GM12865 (cell line): ENCODE measurements around the gene DRC3.

Experiments
- DNase-seq: peaks from one replicate; pipeline ENCODE4 v3.0.0; 2010; ENCODE audit warnings: low read depth
- H3K4me3 ChIP-seq: 2 replicates; pipeline ENCODE4 v1.5.1; 2011; ENCODE audit warnings: mild to moderate bottlenecking, low read depth, low read length, control low read depth
- TF ChIP-seq, protein P1 (sequence below): IDR thresholded peaks from 2 replicates; pipeline ENCODE4 v1.5.1; 2011; ENCODE audit warnings: low read length, control low read depth, low read depth, inconsistent platforms; ENCODE audit not compliant: insufficient read depth; ENCODE audit errors: missing control alignments

The DRC3 gene

DNA sequence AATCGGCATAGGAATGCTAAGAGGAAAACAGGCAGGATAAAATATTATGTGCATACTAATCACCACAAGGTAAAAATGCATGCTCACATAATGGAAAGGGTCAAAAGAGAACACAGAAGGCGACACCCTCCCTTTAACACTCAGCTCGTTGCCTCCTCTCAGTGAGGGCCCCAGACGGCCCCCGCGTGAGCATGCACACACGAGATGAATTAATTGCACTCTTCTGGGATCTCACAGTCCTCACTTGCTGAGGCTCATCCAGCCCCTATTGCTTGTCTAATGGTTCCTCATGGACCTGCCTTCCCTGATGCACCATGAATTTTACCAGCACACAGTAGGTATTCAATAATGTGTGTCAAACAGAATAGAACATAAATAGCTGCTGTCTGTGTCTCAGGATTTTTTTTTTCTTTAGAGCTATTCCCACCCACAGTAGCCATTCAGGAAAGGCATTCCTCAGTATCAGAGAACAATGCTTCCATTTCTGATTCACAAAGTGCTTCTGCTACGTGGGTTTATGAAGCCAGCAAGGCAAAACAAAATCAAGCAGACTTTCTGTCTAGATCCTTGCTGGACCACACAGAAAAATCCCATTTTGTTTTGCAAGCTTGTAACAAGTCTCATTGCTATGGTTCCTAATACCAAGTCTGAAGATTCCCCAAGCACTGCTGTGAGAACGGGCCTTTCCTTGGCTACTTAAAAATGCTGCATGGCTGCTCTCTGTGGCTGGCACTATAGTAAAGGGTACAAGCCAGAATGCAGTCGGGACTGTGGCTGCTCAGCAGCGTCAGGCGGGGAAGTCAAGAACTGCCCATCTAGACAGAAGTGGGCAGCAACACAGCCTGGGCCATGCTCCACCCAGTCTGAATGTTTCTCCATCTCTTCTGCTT, 44.0 kb upstream of the DRC3 start:
- DNase-seq, result no peak

GRCh38 chr17:17929655-17930380, 42.8 kb upstream of the DRC3 start:
- DNase-seq, result no peak
- TF ChIP-seq, protein P1, sequence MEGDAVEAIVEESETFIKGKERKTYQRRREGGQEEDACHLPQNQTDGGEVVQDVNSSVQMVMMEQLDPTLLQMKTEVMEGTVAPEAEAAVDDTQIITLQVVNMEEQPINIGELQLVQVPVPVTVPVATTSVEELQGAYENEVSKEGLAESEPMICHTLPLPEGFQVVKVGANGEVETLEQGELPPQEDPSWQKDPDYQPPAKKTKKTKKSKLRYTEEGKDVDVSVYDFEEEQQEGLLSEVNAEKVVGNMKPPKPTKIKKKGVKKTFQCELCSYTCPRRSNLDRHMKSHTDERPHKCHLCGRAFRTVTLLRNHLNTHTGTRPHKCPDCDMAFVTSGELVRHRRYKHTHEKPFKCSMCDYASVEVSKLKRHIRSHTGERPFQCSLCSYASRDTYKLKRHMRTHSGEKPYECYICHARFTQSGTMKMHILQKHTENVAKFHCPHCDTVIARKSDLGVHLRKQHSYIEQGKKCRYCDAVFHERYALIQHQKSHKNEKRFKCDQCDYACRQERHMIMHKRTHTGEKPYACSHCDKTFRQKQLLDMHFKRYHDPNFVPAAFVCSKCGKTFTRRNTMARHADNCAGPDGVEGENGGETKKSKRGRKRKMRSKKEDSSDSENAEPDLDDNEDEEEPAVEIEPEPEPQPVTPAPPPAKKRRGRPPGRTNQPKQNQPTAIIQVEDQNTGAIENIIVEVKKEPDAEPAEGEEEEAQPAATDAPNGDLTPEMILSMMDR, result no peak
- no peak overlapping the region for H3K4me3 ChIP-seq

More for the DNA sequence above, 44.0 kb upstream of the DRC3 start:
- TF ChIP-seq, protein P1, result no peak
- H3K4me3 ChIP-seq, result no peak overlapping the region

GRCh38 chr17:17930674-17931073, 42.0 kb upstream of the DRC3 start:
- TF ChIP-seq, protein P1, result no peak
- H3K4me3 ChIP-seq, result no peak overlapping the region
- DNase-seq, result no peak

DNA sequence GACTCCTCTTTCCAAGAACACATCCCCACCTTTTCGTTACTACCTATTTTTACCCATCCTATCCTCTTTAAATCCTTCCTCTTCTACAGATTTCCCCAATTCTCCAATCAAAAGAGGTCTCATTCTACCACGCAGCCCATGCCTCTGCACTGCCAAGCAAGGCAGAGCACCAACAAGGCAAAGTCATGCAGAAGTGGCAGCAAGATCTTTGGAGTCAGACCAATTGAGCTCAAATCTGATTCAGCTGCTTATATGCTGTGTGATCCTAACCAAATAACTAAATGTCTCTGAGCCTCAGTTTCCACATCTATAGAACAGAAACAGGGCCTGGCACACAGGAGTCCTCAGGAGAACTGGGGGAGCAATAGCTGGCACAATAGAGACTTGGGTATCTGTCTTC, 41.5 kb upstream of the DRC3 start:
- TF ChIP-seq, protein P1, result no peak
- DNase-seq, result no peak
- H3K4me3 ChIP-seq, result no peak overlapping the region

DNA sequence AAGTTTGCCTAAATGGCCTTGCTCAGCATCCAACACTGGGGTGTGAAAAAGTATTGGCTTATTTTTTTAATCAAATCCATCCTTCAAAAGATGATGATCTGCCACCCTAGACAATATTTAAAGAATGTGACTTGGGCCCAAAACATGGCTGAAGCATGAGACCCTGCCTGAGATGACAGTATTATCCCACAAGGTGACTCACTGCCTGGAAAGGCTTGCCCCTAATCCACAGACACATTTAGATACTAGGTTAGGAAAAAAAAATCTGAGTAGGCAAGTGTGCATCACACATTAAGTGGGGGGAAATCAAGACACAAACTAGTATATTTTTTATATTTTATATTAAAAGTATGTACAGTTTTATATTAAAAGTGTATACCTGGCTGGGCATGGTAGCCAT, 38.9 kb upstream of the DRC3 start:
- no peak for DNase-seq
- H3K4me3 ChIP-seq, result no peak overlapping the region
- TF ChIP-seq, protein P1, result no peak

DNA sequence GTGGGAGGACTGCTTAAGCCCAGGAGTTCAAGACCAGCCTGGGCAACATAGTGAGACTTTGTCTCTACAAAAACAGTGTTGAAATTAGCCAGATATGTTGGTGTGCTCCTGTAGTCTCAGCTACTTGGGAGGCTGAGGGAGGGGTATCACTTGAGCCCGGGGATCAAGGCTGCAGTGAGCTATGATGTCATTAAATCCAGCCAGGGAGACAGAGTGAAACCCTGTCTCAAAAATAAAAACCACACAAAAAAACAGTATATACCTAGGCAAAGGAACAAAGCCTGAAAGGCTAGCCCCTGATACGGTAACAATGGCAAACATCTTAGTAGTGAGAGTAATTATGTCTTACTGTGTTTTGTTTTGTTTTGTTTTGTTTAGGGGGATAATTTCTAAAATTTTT, 38.4 kb upstream of the DRC3 start:
- TF ChIP-seq, protein P1, result no peak
- H3K4me3 ChIP-seq, result no peak overlapping the region
- no peak for DNase-seq
